Skeletal muscle tissue (tissue), 4 donors: ENCODE data around the gene ALDH1L1. TPM values are rescaled to one million over a fixed set of nuclear protein-coding genes. Genes with fewer than 3 reads are reported as not detected.

ENCODE experiments used
- H3K27ac ChIP-seq: one replicate; pipeline ENCODE4 v1.7.0; 2013; ENCODE audit warnings: mild to moderate bottlenecking, low read depth, low read length, inconsistent platforms
- H3K27me3 ChIP-seq, 3 donors: one replicate each; pipeline ENCODE4 v1.7.0; 2013; ENCODE audit warnings: low read length in 3 of 3; ENCODE audit not compliant: control insufficient read depth in 3 of 3, insufficient read depth in 3 of 3
- H3K36me3 ChIP-seq, 3 donors: one replicate each; pipeline ENCODE4 v1.7.0; 2013; ENCODE audit warnings: low read length in 3 of 3; ENCODE audit not compliant: control insufficient read depth in 3 of 3, insufficient read depth in 3 of 3
- H3K4me1 ChIP-seq, 3 donors: one replicate each; pipeline ENCODE4 v1.7.0; 2013; ENCODE audit warnings: low read length in 3 of 3, mild to moderate bottlenecking in 3 of 3; ENCODE audit not compliant: control insufficient read depth in 3 of 3, insufficient read depth in 3 of 3
- H3K4me3 ChIP-seq, 3 donors: one replicate each; pipeline ENCODE4 v1.7.0; 2013; ENCODE audit warnings: low read length in 3 of 3
- H3K9ac ChIP-seq, 3 donors: one replicate each; pipeline ENCODE4 v1.7.0; 2013; ENCODE audit warnings: low read length in 3 of 3, mild to moderate bottlenecking in 3 of 3, moderate library complexity in 2 of 3, low read depth in 1 of 3
- H3K9me3 ChIP-seq, 3 donors: one replicate each; pipeline ENCODE4 v1.7.0; 2013; ENCODE audit warnings: low read length in 3 of 3; ENCODE audit not compliant: control insufficient read depth in 3 of 3
- total RNA-seq: library from RNA; depleted of rRNA; stranded (reverse); fragments of >200 nt; gene quantifications from one replicate; pipeline ENCODE4 v1.2.3, GENCODE V29; 2014
- donor health status: Osteomylitis.

The ALDH1L1 gene
- total RNA-seq, 1 donor from 2014 or later, result 2.6 TPM

DNA sequence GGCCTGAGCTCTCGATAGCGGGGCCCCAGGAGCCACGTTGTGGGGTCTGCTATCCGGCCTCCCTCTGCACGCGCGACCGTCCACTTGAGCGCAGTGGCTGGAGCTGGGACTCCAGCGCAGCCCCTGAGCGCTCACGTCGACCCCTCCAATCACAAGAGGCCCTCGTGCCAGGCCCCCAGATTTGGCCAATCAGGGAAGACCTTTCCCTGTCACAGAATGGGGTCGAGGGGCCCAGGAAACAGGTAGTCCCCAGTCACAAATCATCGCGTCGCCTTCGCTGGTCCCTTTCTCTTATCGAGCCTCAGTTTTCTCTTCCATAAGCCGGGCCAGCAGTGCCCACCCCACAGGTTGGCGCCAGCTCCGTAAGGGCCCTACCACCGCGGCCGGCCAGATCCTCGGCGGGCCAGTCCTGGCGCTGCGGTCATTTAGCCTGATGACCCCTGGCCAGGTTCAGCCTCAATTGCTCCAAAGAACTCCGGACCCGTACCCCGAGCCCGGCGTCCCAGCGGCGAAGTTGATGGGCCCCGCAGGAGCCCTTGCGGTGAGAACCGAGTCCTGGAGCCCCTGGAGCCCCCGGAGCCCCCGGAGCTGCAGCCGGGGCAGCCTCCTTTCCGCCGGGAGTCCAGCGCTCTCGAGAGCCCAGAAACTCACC, 435 bp downstream of the ALDH1L1 start:
- H3K27me3 ChIP-seq, result peaks cover 0 to 9% (median 4%) of the 10 kb centered on the region in 3 donors
- H3K9me3 ChIP-seq, result no peaks in the 10 kb centered on the region
- H3K9ac ChIP-seq, result peak overlapping the region; percentile 85 to 97 (median 89)
- peak overlapping the region; percentile 72 to 85 (median 84) for H3K4me3 ChIP-seq
- H3K4me1 ChIP-seq, result peaks cover 14 to 36% (median 25%) of the 10 kb centered on the region in 3 donors
- H3K27ac ChIP-seq, result peak overlapping the region; percentile 98
- H3K36me3 ChIP-seq, result no peaks in the 10 kb centered on the region

DNA sequence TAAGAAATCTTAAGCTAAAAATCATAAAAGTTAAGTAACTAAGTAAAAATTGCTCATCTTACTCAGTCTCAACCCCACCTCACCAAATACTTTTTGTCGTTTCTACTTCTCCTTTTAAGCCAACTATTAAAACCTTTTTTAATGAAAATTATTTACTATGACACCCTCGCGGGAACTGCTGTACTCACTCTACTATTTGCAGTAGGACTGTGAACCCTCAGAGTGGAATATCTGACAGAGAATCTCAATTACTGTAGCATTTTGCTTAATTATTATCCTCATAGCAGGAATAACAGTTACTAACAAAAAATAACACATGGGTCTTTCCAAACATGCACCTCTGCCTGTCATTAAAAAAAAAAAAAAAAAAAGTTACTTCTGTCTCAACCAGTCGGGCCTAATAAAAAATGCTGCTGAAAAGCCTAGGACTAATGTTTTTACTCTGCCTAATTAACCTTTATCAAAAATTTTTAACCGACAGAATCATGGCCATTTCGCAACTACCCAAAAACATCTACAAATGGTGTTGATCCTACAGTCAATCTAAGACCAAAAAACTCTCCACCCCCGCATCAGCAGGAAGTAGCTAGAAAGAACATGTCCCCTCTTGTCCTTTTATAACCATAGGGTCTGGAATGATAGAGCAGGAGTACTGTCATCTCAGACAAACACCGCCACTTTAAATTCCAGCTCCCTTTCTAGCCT, 10.2 kb downstream of the ALDH1L1 start:
- no peaks in the 10 kb centered on the region for H3K4me1 ChIP-seq
- no peak overlapping the region for H3K27ac ChIP-seq
- peaks cover 0 to 2% (median 0%) of the 10 kb centered on the region in 3 donors for H3K27me3 ChIP-seq
- no peak overlapping the region for H3K9ac ChIP-seq
- no peaks in the 10 kb centered on the region for H3K36me3 ChIP-seq
- no peaks in the 10 kb centered on the region for H3K9me3 ChIP-seq
- no peak overlapping the region for H3K4me3 ChIP-seq

DNA sequence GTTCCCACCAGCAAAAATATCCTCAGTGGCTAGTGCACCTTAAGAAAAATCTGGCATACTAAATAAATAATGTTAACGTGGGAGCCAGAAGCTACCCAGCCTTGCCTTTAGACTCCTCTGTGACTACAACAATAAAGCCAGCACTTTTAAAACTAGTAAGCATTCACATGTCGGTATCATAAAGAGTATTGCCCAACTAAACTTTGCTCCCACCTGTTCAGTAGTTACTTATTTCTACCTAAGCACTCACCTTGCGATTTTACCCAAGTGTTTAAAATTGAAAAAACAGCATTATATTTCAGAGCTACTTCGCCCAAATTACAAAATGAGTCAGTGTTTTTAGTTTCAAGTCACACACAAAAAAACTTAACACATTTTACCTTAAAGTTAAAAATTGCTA, 12.8 kb downstream of the ALDH1L1 start:
- Histone ChIP-seq H3K9me3 (no peaks in the 10 kb centered on the region), H3K27me3 (peaks cover 0 to 2% (median 0%) of the 10 kb centered on the region in 3 donors), H3K27ac (no peak overlapping the region), H3K4me1 (no peaks in the 10 kb centered on the region), H3K36me3 (no peaks in the 10 kb centered on the region), H3K4me3 (no peak overlapping the region), H3K9ac (no peak overlapping the region)

DNA sequence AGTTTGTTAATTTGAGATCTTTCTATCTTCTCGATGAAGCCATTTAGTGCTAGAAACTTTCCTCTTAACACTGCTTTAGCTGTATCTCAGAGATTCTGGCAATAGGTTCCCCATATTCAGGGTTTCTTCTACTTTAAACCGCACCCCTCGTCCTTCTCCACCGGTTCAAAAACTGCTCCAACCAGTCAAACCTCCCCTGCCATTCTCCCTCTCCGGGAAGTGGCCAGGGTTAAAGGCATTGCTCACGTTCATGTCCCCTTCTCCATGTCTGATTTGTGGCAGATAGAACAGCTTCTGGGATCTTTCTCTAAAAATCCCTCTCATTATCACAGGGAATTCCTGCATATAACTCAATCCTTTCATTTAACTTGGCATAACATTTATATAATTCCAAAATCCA, 14.4 kb downstream of the ALDH1L1 start:
- H3K9ac ChIP-seq, result no peak overlapping the region
- peaks cover 0 to 2% (median 0%) of the 10 kb centered on the region in 3 donors for H3K27me3 ChIP-seq
- no peaks in the 10 kb centered on the region for H3K36me3 ChIP-seq
- no peak overlapping the region for H3K27ac ChIP-seq
- H3K4me3 ChIP-seq, result no peak overlapping the region
- no peaks in the 10 kb centered on the region for H3K4me1 ChIP-seq
- H3K9me3 ChIP-seq, result no peaks in the 10 kb centered on the region

DNA sequence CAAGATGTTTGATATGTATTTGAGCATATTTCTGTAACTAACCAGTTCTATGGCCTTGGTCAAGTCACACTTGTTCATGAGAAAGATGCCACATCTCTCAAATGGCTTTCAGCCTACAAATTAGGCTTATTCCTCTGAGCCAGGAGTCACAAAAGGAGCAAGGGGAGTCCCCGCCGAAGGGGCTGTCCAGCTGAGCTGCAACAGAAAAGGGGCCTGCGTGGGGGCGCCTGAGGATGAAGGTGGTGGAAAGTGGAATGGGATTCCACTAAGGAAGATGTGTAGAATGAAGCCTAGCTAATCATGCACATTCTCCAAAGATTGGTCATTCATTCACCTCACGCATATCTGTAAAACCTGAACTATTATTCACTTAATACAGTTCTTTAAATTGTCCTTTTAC, 19.1 kb downstream of the ALDH1L1 start:
- Histone ChIP-seq H3K4me3 (no peak overlapping the region), H3K27ac (no peak overlapping the region)

DNA sequence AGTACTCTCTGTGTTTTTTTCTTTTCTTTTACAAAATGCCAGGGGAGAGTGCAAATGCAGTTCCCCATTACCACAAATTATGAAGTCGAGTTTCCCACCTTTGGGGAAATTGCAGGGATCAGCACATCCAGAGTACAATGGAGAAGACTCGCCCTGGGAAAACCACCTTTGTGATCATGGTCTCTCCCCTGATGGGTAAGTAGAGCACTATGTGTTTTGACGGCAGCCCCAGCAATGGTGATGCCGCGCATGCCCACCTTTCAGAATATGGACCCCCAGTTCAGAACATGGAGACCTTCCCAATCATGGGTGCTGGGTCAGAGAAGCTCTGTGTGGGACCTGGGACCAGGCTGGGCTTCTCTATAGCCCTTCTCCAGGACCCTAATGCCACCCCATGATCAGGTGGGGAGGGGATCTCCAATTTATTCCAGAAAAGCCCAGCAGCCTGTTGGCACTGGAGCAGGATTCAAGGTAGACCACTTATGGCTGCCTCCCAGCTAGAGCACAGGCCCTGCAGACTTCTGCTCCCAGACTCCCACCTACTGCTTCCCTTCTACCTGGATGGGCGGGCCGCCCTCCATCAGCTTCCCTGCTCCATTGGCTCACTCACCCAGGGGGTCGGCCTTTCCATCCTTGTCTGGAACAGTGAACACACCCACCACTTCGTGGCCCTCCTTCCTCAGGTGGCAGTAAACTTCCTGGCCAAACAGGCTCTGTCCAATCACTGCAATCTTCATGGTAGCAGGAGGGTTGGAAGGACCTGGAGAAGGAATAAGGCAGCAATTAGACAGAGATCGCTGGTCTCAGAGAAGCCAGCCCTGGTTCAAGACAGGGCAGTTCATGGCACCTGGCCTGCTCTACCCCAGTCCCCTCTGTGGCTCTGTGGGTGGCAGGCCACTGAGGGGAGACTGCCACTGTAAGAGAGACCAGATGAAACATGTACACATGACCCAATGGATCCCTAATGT, 19.9 kb downstream of the ALDH1L1 start:
- Histone ChIP-seq H3K27me3 (no peaks in the 10 kb centered on the region), H3K4me1 (peaks cover 0 to 20% (median 18%) of the 10 kb centered on the region in 3 donors), H3K9ac (no peak overlapping the region), H3K27ac (no peak overlapping the region), H3K4me3 (no peak overlapping the region), H3K9me3 (no peaks in the 10 kb centered on the region), H3K36me3 (peaks cover 8 to 16% (median 12%) of the 10 kb centered on the region in 3 donors)

More for the DNA sequence above, 19.1 kb downstream of the ALDH1L1 start:
- Histone ChIP-seq H3K4me1 (peaks cover 0 to 20% (median 18%) of the 10 kb centered on the region in 3 donors), H3K9ac (no peak overlapping the region), H3K9me3 (no peaks in the 10 kb centered on the region), H3K27me3 (no peaks in the 10 kb centered on the region), H3K36me3 (peaks cover 6 to 16% (median 12%) of the 10 kb centered on the region in 3 donors)

DNA sequence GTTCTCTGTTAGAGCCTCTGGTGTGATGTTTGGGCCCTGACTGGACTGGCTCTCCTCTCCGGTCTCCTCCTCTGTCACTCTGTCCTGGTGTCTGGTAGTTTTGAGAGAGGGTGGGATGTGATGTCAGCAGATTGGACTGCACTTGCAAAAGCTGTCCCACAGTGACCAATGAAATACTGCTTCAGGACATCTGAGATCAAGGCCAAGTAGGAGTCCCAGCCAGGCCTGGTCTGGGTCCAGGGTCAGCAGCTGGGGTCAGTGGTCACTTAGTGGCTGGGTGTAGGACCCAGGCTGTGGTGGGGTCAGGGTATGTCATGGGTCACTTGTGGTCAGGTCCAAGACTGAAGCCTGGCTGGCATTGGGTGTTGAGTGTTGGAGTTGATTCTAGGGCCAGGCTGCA, 20.9 kb downstream of the ALDH1L1 start:
- Histone ChIP-seq H3K27ac (no peak overlapping the region), H3K27me3 (no peaks in the 10 kb centered on the region), H3K9ac (peak overlapping the region in 1 of 3 donors; percentile 3), H3K9me3 (no peaks in the 10 kb centered on the region), H3K4me3 (no peak overlapping the region), H3K36me3 (peaks cover 8 to 22% (median 19%) of the 10 kb centered on the region in 3 donors), H3K4me1 (peaks cover 0 to 20% (median 18%) of the 10 kb centered on the region in 3 donors)

DNA sequence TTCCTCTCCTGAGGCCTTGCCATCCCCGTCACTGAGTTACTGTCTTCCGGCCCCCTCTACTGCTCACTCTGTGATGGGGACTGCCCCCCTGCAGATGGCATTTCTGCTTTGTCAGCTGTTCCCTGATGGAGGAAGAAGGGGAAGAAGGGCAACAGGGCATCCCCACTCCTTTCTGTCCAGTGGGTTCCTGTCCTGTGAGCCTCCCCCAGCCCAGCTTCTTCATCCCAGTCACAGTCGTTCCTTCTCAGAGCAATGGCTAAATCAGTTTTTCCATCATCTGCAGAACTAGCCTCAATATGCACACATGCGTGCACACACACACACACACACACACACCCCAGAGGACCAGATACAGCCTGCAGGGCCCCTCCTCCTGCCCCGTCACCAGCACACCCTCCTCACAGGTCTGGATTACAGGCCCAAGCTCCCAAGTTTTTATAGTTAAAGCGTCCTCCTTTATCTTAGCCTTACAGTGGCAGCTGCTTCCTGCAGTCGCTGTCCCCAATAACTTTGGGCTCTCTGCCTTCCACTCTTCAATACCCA, 21.4 kb downstream of the ALDH1L1 start:
- Histone ChIP-seq H3K9me3 (no peaks in the 10 kb centered on the region), H3K9ac (peak overlapping the region in 1 of 3 donors; percentile 33), H3K27me3 (no peaks in the 10 kb centered on the region), H3K4me1 (peaks cover 0 to 20% (median 18%) of the 10 kb centered on the region in 3 donors), H3K4me3 (no peak overlapping the region), H3K27ac (no peak overlapping the region), H3K36me3 (peaks cover 12 to 27% (median 20%) of the 10 kb centered on the region in 3 donors)

DNA sequence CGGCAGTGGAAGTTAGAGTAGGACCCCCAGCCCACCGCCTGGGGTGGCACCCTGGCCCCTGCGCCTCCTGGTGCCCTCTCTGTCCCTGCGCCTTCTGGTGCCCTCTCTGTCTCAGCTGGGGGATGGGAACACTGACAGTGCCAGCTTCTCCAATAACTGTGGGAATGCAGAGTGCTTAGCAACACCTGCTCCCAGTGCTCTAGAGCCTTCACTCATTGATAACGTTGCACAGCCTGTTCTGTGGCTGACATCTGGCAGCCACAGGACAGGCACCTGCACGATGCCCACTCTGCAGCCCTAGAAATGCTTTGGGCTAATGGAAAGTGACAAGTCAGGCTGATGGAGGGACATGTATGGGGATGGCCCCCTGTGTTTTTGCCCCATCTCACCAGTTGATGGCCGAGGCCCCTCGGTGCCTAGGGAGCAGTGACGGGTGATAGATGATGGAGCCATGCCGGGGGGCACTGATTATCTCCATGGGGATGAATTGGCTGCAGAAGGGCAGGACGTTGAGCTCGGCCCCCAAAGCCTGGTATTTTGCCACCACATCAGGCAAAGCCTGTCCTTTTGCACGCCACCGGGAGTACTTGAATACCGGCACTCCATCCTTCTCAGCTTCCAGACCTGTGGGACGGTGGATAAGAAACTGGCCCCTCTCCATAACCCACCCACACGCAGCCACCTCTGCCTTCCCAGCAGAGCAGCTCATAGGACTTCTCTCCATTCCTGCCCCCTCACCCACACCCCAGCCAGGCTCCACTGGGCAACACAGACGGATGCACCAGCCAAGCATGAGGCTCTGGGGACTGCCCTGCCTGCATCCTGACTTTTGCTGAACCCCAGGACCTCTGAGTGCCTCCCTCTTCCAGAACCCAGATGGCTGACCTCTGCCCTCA, 22.1 kb downstream of the ALDH1L1 start:
- Histone ChIP-seq H3K9me3 (no peaks in the 10 kb centered on the region), H3K9ac (peak overlapping the region in 1 of 3 donors; percentile 33), H3K27ac (no peak overlapping the region), H3K36me3 (peaks cover 16 to 32% (median 27%) of the 10 kb centered on the region in 3 donors), H3K4me1 (peaks cover 0 to 20% (median 18%) of the 10 kb centered on the region in 3 donors), H3K27me3 (no peaks in the 10 kb centered on the region), H3K4me3 (no peak overlapping the region)
